CD4-positive, alpha-beta T cell (primary cell): ENCODE data around the gene DHRS1. TPM values are rescaled to one million over a fixed set of nuclear protein-coding genes. Genes with fewer than 3 reads are reported as not detected.

ENCODE experiments used
- ATAC-seq: fragments of 200-7000 bp; cut with Tn5 transposase; one replicate; pipeline ENCODE4 v1.10.0; 2022; ENCODE audit warnings: mild to moderate bottlenecking; ENCODE audit not compliant: poor library complexity
- CTCF ChIA-PET: fragments of 350-600 bp; sonication (Branson Sonifier 250); formaldehyde crosslinking; loops from one replicate; lab custom pipeline; 2021; ENCODE audit warnings: antibody characterized with exemption, inconsistent platforms; lab: Charles Lee
- POLR2A ChIA-PET: fragments of 350-600 bp; sonication (Branson Sonifier 250); formaldehyde crosslinking; loops from one replicate; lab custom pipeline; 2021; ENCODE audit warnings: antibody characterized with exemption, inconsistent platforms; lab: Charles Lee
- DNase-seq, 14 experiments: peaks; one replicate each; pipeline ENCODE4 v3.0.0-alpha.2; 2013 to 2020; ENCODE audit warnings: mixed read lengths in 2 of 14
- H3K27ac ChIP-seq, 2 donors: one replicate each; pipeline versions ENCODE4 v1.5.1 to v1.7.0; 2013; ENCODE audit warnings: low read length in 2 of 2, low read depth in 1 of 2, mild to moderate bottlenecking in 1 of 2
- H3K27me3 ChIP-seq, 2 experiments: 1 replicate in 1 of 2; 2 replicates in 1 of 2; pipeline versions ENCODE4 v1.6.1 to v1.7.0; 2013; ENCODE audit warnings: low read length in 2 of 2, control low read depth in 1 of 2, mild to moderate bottlenecking in 1 of 2, moderate library complexity in 1 of 2; ENCODE audit not compliant: insufficient read depth in 2 of 2, control insufficient read depth in 1 of 2
- H3K36me3 ChIP-seq: one replicate; pipeline ENCODE4 v1.6.1; 2013; ENCODE audit warnings: low read length, control low read depth; ENCODE audit not compliant: insufficient read depth
- H3K4me1 ChIP-seq: one replicate; pipeline ENCODE4 v1.6.1; 2013; ENCODE audit warnings: low read length, control low read depth; ENCODE audit not compliant: insufficient read depth
- H3K4me3 ChIP-seq: one replicate; pipeline ENCODE4 v1.5.1; 2013; ENCODE audit warnings: mild to moderate bottlenecking, low read length, moderate library complexity
- H3K9me3 ChIP-seq, 2 experiments: 1 replicate in 1 of 2; 2 replicates in 1 of 2; pipeline versions ENCODE4 v1.6.1 to v1.7.0; 2013; ENCODE audit warnings: low read length in 2 of 2, mild to moderate bottlenecking in 2 of 2, control low read depth in 1 of 2, moderate library complexity in 1 of 2; ENCODE audit not compliant: control insufficient read depth in 1 of 2, insufficient read depth in 1 of 2
- H3K27ac Mint-ChIP-seq: one replicate; pipeline ENCODE4 v1.8.0; 2020; ENCODE audit warnings: mixed read lengths
- H3K27me3 Mint-ChIP-seq: one replicate; pipeline ENCODE4 v1.8.0; 2021; ENCODE audit warnings: mixed read lengths
- H3K36me3 Mint-ChIP-seq: one replicate; pipeline ENCODE4 v1.8.0; 2021; ENCODE audit warnings: low read depth, mixed read lengths
- H3K4me1 Mint-ChIP-seq: one replicate; pipeline ENCODE4 v1.8.0; 2021; ENCODE audit warnings: low read depth, mixed read lengths
- H3K4me3 Mint-ChIP-seq: one replicate; pipeline ENCODE4 v1.8.0; 2020; ENCODE audit warnings: mild to moderate bottlenecking, mixed read lengths
- H3K9me3 Mint-ChIP-seq: one replicate; pipeline ENCODE4 v1.8.0; 2020; ENCODE audit warnings: mixed read lengths
- intact Hi-C, 2 experiments: fragments of 100-400 bp; cut with DNase I in 1 of 2; cut with micrococcal nuclease in 1 of 2; formaldehyde crosslinking; loops; one replicate each; pipeline versions ENCODE4 v1.15.1 to v1.9.0; 2023 to 2025; cut with DNase I, micrococcal nuclease
- total RNA-seq, 174 experiments: library from RNA in 2 of 174; stranded (reverse) in 2 of 174; gene quantifications; one replicate each; pipeline ENCODE4 v1.2.3 and lab custom pipeline; 2021 to 2026
- TF ChIP-seq, protein P1 (sequence below): fragments of 200-600 bp; IDR thresholded peaks from one replicate; pipeline ENCODE4 v1.8.0; 2022; ENCODE audit warnings: antibody characterized with exemption, mild to moderate bottlenecking

Gene DHRS1
- total RNA-seq, 2 experiments from 2014 or later: 21.5 to 23.5 TPM

DNA sequence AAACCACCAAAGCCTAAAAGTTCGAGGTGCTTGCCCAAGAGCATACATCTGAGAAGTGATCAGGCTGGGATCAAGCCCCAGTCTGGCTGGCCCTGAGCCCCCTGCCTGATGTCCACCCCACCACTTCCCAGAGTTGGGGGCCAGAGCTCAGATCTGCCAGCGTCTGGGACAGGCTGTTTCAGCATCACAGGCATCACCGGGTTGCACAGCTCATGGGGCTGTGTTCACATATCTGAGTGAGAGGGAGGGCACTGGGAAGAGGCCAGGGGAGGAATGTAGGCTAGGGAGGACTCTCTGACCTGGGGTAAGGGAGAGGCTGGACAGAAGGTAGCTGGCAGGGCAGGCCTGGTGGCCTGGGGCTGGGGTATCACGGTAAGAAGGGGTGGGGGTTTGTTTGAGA is 42.6 kb downstream of the DHRS1 start:
- no peak for ATAC-seq
- TF ChIP-seq, protein P1, sequence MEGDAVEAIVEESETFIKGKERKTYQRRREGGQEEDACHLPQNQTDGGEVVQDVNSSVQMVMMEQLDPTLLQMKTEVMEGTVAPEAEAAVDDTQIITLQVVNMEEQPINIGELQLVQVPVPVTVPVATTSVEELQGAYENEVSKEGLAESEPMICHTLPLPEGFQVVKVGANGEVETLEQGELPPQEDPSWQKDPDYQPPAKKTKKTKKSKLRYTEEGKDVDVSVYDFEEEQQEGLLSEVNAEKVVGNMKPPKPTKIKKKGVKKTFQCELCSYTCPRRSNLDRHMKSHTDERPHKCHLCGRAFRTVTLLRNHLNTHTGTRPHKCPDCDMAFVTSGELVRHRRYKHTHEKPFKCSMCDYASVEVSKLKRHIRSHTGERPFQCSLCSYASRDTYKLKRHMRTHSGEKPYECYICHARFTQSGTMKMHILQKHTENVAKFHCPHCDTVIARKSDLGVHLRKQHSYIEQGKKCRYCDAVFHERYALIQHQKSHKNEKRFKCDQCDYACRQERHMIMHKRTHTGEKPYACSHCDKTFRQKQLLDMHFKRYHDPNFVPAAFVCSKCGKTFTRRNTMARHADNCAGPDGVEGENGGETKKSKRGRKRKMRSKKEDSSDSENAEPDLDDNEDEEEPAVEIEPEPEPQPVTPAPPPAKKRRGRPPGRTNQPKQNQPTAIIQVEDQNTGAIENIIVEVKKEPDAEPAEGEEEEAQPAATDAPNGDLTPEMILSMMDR: no peak
- ChIA-PET POLR2A (no interaction called here), CTCF (no interaction called here)
- peaks cover 47% of the 10 kb centered on the region for H3K36me3 Mint-ChIP-seq
- H3K27me3 Mint-ChIP-seq: no peaks in the 10 kb centered on the region
- H3K9me3 ChIP-seq: no peaks in the 10 kb centered on the region
- H3K4me3 ChIP-seq: no peak overlapping the region
- no peaks in the 10 kb centered on the region for H3K27me3 ChIP-seq
- no peak overlapping the region for H3K4me3 Mint-ChIP-seq
- no peaks in the 10 kb centered on the region for H3K4me1 Mint-ChIP-seq
- H3K27ac Mint-ChIP-seq: no peak overlapping the region
- no peak for DNase-seq
- H3K4me1 ChIP-seq: no peaks in the 10 kb centered on the region
- no peaks in the 10 kb centered on the region for H3K9me3 Mint-ChIP-seq
- intact Hi-C loops: no loop called here
- no peak overlapping the region for H3K27ac ChIP-seq
- H3K36me3 ChIP-seq: peaks cover 29% of the 10 kb centered on the region

- Mint-ChIP-seq H3K4me1 (no peaks in the 10 kb centered on the region), H3K9me3 (no peaks in the 10 kb centered on the region), H3K4me3 (no peak overlapping the region), H3K36me3 (peaks cover 44% of the 10 kb centered on the region), H3K27ac (no peak overlapping the region), H3K27me3 (no peaks in the 10 kb centered on the region)
- TF ChIP-seq, protein P1: no peak
- no peak overlapping the region for H3K4me3 ChIP-seq
- H3K27ac ChIP-seq: no peak overlapping the region
- no peaks in the 10 kb centered on the region for H3K27me3 ChIP-seq
- CTCF ChIA-PET: no interaction called here
- DNase-seq (no peak), ATAC-seq (no peak)
- H3K4me1 ChIP-seq: no peaks in the 10 kb centered on the region
- no peaks in the 10 kb centered on the region for H3K9me3 ChIP-seq
- intact Hi-C loops: no loop called here
- POLR2A ChIA-PET: interaction anchor here (0.9 kb wide), 1 partner anchor 14 kb away, joined by 5 read pairs; the partner anchor contains the start of gene TINF2
- peaks cover 32% of the 10 kb centered on the region for H3K36me3 ChIP-seq
These were observed 43.5 kb downstream of the DHRS1 start for GRCh38 chr14:24255931-24256711.

- peaks cover 41% of the 10 kb centered on the region for H3K36me3 Mint-ChIP-seq
- ChIA-PET CTCF (no interaction called here), POLR2A (interaction anchor here (0.9 kb wide), 1 partner anchor 13 kb away, joined by 5 read pairs; the partner anchor contains the start of gene TINF2)
- intact Hi-C loops: no loop called here
- H3K27me3 ChIP-seq: no peaks in the 10 kb centered on the region
- no peak overlapping the region for H3K4me3 Mint-ChIP-seq
- no peak for DNase-seq
- H3K36me3 ChIP-seq: peaks cover 29% of the 10 kb centered on the region
- ATAC-seq: no peak
- no peaks in the 10 kb centered on the region for H3K4me1 ChIP-seq
- no peak overlapping the region for H3K27ac ChIP-seq
- TF ChIP-seq, protein P1: no peak
- H3K27me3 Mint-ChIP-seq: no peaks in the 10 kb centered on the region
- no peaks in the 10 kb centered on the region for H3K9me3 Mint-ChIP-seq
- H3K27ac Mint-ChIP-seq: no peak overlapping the region
- no peaks in the 10 kb centered on the region for H3K9me3 ChIP-seq
- no peak overlapping the region for H3K4me3 ChIP-seq
- peaks cover 1% of the 10 kb centered on the region for H3K4me1 Mint-ChIP-seq
These were observed 44.1 kb downstream of the DHRS1 start for GRCh38 chr14:24255438-24255837.
